HG03558 (cell line): Measurements from ENCODE around the gene PGLYRP2.

ENCODE experiments used
- ATAC-seq: cut with Tn5 transposase; IDR thresholded peaks from one replicate; pipeline ENCODE4 v1.9.1; 2021; ENCODE audit warnings: moderate number of reproducible peaks; ENCODE audit not compliant: unreplicated experiment; ENCODE audit errors: extremely low read depth

Gene PGLYRP2

DNA sequence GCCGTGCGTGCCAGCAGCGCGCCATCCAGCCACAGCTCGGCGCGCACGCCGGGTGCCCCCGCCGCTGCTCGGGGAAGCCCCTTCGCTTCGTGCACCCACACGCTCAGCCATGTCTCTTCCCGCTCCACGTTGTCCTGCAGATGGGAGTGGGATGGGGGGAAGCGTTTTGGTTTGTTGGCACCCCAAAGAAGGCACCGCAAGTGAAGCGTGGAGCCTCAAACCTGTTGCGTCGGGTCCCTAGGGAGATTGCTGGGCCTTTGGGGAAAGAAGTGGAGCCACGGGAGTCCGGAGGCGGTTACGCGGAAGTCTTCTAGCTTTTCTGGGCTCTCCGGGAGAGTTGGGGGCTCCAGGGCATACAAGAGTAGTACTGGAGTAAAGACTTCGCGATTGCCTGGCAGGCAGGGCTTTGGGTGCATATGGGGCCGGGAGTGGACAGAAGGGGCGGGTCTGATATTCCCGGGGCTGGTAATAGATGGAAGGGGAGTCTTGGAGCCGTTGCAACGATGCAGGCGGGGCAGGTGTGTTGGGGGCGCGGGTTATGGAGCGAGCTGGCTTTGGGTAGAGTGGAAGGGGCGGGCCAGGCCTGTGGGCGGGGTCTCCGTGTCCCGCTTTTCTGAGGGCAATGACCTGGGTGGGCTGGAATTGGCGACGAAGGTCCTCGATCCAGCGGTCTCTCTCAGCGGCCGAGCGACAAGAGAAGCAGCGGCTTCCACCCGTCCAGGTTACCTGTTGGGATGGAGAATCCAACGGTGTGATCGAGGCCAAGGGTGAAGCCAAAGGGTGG, 21.4 kb downstream of the PGLYRP2 start:
- ATAC-seq = no peak

DNA sequence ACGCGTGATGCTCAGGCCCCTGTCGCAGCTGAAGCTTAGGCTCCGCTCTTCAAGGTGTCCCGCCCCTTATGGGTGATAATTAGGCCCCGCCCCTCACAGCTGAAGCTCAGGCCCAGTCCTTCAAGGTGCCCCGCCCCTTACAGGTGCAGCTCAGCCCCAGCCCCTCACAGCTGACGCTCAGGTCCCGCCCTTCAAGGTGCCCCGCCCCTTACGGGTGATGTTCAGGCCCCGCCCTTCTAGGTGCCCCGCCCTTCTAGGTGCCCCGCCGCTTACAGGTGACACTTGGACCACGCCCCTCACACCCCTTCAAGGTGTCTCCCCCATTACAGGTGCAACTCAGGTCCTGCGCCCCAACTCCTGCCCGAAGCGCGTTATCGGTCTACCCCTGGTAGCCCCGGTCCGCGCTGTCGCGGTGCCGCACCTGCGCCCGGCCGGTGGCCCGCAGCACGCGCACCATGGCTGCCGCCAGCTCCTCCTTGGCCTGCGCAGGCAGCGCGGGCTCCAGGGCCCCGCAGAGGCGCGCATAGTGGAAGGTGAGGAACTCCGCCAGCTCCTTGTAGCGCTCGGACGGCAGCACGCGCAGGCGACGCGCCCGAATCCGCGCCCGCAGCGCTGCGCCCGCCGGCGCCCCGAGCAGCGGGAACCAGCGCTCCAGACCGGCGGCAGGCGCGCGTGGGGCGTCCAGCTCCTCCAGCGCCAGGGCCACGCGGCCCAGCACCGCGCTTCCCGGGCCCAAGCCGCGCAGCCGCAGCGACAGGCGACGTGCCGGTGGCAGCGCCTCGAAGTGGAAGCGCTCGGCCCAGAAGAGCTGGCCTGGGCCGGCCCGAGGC, 22.2 kb downstream of the PGLYRP2 start:
- ATAC-seq = no peak

DNA sequence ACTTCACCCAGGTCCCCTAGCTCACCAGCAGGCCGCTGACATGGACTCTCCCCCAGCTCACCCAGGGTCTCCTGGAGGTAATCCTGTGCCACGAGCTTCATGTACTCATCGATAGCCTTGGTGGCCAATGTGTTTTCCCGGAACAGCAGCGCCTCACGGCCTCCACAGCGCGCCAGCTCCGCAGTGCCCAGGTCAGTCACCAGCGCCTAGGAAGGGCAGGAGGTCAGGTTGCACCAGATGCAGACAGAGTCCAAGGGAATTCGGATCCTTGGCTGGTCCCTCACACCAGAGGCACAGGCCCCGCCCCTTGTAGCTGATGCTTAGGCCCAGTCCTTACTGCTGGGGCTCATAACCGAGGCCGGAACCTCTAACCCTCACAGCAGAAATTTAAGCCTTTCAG, 22.9 kb downstream of the PGLYRP2 start:
- no peak for ATAC-seq

DNA sequence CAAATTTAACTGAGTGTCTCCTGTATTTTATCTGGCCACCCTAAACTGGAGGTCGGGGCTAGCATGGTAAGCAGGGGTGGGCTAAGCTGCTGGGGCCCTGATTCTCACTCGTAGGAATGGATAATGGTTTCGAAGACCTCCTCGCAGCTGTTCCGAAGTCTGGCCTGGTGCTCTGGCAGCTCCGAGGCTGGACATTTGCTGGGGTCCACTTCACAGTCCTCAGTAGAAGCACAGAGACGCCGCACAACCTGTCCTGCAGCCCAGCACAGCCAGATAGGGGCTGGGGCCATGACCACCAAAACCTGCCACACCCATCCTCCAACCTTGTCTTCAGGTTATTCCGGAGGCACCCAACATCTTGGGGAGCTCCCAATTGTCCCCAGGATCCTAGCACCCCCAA, 23.3 kb downstream of the PGLYRP2 start:
- ATAC-seq = no peak

DNA sequence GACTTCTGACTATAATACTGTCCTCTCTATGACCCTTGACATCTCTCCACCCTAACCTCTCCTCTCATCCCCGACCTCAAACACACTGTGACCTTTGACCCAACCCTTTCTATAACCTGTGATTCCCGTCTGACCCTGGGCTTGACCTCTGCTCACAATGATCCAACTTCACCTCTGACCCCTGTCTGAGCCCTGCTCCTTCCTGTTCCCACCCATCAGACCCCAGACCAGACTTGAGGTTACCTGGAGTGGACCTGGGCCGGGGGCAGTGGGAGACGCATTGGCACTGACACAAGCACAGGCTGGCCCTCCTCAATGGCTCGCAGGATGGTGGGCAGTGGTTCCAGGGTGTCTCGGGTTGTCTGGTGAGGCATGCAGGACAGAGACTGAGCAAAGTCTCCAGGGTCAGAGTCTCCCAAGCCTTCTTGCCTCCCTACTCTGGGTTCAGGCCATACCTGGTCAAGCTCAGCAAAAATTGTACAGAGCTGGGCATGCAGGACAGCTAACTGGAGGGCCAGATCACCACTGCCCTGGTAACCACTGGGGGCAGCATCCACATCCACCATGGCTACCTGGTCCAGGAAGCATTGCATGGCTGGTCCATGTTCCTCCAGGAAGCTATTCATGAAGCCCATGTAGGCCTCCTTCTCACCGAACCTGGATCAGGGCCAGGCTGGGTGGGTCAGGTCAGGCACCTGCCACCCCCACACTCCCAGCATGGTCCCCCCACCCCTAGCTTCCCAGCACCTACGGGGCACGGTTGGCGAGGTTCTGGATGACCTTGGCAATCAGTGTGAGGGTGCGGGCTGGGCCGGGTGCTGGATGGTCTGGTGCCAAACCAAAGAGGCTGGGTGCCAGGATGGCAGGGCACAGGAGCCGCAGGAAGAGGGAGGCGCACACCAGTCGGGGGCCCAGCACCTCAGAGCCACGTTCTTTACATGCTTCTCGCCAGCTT, 25.1 kb downstream of the PGLYRP2 start:
- no peak for ATAC-seq

DNA sequence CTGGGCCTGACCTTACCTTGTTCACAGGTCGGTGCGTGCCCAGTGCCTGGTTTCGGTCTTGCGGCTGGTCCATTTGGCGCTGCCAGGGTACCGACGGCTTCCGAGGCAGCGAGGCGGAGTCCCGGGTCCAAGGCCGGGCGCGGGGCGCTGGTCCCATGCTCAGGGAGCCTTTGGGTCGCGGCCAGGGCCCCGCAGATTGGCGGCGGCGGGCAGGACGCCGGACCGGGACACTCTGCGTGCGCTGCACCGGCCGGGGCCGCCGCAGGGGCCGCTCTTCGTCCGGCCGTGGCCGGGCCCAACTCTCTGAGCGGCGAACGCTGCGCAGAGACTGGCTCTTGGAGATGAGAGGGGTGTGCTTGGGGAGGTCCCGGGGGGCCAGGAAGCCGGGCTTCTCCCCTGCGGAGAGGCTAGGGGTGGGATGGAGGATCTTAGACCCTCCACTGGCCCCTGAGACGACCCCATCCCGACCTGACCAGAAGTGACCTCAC, 26.2 kb downstream of the PGLYRP2 start:
- no peak for ATAC-seq

DNA sequence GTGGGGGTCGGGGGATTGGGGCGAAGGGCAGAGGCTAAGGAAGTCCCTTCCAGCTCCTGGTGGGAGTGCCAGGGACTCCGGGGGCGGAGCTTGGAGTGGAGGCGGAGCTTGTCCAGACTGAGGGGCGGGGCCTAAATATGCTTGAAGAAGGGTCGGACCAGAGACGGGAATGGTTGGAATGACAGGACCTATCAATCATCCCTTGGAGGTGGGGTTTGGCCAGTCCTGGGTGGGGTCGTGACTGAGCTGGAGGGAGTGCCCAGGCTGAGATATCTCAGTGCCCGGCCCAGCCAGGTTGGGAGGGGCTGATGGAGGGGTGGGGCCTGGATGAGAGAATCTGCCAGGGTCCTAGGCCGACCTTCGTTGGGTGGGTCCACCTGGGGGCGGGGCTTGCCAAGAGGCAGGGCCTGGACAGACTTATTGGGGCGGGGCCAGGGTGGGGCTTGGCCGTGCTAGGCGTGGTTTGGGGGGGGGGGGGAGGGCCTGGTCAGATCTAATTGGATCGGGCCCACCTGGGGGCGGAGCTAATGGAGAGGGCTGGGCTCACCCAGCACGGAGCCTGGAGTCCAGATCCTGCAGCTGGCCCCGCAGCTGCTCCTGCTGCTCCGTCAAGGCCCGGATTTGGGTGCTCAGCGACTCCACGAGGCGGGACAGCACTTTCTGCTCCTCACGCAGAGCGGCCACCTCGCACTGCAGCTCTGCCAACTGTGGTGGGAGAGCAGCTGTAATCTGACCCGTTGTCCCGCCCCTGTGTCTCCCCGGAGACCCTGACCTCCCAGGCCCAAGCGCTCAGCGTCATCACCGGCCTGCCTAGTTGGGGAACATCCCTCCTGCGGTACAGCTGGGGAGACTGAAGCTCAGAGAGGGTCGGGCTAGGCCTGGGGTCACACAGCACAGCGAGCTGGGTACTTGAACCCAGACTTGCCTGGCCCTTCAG, 26.9 kb downstream of the PGLYRP2 start:
- ATAC-seq = no peak

DNA sequence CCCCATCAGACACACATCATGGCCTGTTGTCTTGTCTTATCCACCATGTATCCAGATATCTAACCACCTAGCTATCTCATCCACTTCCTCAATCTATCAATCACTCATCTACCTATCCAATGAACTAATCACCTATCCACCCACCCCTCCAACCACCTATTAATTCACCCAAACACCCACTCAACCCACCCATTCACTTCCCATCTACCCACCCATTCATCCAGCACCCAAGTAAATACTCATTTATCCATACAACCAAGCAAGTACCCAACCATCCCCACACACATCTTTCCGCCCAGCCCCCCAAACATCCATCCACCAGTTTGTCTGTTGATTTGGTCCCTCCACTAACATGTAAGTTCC, 28.8 kb downstream of the PGLYRP2 start:
- ATAC-seq = no peak

DNA sequence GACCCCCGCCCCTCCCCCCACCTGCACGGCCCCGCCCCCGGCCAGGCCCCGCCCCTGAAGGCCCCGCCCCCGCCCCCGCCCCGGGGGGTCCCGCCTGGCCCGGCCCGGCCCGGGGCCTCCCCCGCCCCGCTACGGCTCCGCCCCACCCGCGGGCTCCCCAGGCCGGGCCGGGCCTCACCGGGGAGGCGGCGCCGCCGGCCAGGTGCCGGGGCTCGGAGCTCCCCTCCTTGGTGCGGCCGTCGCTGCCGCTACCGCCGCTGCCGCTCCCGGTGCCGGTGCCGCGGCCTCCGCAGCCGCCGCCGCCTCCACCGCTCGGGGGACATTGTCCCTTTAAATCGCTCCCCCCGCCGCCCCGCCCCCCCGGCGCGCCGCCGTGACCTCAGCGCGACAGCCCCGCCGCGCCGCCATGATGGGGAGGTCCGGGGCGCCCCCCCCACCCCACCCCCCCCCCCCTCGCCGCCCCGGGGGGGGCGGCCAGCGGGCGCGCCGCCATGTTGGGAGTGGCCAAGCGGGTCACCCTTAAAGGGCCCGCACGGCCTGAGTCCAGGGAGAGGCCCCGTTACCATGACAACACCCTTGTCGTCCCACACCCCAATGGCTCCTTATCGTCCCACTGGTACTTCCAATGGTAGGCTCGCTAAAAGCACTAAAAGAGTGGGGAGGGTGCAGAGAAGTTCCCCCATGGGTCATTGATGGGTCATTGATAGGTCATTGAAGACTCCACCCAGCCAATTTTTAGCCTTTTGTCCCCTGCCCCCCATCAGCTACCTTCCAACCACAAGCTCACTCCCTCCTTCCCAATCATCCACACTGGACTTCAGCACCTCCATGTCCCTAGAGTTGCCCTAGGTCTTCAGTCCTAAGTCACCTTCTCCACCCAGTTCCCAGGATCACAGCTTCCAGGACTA, 29.4 kb downstream of the PGLYRP2 start, which contains the start of gene WIZ:
TSS of gene WIZ (minus strand) at position 337 of the 908 bp plus-strand sequence. CDS start 1,649 bp downstream, outside the sequence.
- ATAC-seq = no peak

DNA sequence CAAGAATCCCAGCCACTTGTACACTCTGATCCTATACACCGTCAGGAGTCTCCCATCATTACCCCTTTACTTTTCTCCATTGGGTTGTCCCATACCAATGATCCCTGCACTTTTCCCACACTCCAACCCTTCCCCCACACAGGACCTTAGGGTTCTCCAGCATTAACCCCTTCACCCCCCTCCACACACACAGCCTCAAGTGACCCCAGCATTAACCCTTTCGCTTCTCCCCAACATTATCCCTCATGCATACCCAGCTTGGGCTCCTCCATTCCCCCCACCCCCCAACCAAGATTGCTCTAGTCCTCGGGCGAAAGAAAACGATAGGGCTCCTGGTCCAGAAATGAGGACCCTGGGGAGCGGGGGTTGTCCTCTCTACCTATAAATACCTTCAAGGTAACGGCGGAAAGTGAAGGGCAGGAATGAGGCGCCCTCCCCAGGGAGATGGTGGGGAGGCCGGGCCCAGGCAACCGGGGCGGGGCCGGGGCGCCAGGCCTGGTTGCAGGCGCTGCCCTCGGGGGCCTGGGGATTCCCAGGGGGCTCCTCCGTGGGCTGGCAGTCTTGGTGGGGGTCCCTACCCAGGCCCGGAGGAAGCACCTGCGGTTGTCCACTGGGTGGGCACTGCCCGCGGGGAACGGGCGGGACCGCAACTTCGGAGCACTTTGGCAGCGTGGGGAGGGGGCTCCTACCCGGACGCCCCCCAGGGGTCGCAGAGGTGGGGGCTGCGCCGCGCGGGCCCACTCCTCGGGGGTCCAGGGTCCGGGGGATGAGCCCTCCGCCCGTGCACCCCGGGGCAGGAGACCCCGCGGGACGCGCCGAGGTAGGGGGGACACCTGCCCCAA, 30.3 kb downstream of the PGLYRP2 start:
- no peak for ATAC-seq

DNA sequence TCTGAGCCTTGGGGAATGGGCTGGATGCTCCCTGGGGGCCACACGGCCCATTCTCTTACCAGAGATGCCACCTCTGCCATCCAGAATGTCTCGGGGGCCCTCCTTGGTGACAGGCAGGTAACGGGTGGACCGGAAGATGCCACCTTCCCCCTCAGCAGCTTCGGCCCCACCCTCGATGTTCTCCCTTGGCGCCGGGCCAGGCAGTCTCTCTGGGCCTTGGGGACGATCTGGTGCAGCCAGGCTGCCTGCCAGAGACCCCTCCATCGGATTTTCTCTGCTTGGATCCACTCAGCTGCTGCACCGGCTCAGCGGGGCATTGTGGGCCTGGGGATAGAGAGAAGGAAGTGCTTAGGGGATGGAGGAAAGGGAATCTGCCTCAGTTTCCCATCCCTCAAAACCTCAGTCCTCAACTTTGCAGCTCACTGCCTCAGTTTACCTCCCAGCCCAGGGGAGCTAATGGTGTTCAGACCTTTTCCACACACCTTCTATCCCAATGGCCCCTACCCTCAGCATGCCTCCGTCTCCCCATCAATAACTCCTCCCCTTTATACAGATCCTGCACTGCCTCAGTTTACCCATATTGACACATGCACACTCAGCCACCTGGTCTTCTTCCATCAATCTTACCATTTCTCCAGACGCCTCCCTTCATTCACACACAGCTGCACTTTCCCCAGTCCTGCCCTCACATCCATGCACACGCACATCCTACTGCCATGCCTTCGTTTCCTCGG, 31.1 kb downstream of the PGLYRP2 start:
- no peak for ATAC-seq

DNA sequence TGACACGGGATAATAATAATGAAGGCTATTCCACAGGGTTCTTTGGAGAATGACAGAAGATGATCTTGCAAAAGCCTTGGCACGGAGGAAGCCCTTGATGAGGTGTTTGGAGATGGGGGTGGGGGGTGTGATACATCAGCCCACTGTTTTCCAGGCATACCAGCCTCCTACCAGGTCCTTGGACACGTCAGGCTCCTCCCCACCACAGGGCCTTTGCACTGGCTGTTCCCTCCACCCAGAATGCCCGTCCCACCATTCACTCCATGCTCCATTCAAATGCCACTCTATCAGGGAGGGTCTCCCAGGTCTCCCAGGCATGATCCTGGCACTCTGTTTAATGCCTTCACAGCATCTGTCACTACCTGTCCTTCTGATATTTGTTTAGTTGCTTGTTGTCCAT, 32.2 kb downstream of the PGLYRP2 start:
- ATAC-seq = no peak

DNA sequence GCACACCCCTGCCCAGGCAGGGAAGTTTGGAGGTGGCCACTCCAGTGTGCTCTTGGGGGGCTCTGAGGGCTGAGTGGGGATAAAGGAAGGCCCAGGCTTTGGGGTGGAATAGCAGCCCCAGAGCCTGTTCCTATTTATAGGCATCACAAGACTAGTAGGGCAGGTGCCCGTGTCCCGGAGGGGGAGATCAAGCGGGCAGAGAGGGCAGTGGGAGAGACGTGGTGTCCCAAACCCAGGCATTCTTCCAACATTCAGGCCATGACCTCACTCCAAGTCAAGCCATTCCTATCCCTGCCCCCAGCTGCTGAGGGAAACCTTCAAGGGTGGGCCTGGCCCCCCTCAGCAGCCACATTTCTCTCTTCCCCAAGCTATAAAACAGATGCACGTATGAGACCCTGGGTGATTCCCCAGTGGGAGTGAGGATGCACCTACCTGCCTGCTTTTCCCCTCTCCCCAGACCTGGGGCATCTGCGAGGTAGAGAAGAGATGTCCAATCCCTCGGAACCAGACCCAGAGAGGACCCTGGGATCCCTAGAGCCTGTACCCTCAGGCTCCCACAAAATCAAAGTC, 33.4 kb downstream of the PGLYRP2 start:
- no peak for ATAC-seq

DNA sequence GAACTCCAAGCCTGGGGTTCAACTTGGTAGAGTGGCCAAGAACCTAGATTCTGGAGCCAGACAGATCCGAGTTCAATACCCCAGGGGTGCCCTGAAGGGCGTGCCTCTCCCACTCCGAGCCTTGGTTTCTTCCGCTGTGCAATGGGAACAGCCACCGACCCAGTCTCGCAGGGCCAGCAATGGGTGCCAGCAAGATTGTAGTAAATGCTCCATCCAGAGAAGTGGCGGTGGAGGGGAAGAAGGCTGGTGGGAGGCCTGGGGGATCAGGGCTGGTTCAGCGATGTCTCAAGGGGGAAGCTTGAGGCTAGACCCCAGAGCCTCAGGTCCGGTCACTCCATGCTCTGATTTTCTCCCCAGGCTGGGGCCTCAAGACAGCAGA, 34.1 kb downstream of the PGLYRP2 start:
- no peak for ATAC-seq

DNA sequence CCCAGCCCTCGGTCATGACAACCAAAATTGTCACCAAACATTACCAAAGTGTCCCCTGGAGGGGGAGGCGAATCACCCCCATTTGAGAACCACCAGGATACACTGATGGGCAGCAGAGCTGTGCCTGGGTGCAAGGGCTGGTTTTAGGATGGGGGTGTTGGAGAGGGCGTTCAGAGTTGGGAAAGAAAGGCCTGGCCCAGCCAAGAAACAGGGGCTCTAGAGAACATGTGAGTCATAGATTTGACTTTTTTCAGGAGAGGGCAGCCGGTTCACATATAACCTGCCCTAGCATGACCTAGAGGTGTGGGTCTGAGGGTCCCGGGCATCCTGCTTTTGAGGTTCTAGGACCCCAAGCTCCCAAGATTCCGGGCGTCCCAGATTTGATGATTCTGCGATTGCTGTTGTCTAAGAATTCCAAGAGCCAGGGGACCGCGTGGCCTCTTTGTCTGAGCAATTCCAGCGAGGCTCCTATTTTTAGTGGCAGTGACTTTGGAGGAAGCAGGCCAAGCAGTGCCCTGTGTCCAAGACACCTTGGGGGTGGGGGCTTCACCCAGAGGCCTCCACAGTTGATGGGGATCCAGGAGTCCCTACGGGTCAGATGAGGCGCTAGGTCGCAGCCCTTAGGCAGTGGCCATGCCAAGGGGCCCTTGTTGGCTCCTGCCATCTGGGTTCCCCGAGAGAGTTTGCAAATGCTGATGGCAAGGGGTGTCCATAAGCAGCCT, 34.6 kb downstream of the PGLYRP2 start:
- no peak for ATAC-seq

DNA sequence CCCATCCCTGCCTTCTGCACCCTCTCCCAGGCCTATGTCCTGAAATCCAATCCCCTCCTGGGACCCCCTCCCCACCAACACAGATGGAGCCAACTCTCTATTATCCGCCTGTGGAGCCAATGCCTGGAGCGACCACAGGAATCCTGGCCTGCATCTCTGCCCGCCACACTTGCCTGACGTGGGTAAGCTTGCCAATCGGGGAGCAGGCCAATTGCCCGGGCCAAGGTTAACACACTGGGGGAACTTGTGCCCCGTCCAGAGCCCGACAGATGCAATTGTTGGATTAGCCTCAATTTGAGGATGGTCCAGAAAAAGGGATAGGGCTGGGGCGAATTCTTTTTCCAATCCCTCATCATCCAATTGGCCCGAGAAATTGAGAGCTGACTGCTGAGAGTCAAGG, 35.5 kb downstream of the PGLYRP2 start:
- no peak for ATAC-seq
